Panc1 (cell line): ENCODE data around the gene COL26A1. TPM values are rescaled to one million over a fixed set of nuclear protein-coding genes. Genes with fewer than 3 reads are reported as not detected.
A peak's percentile ranks its signal among the peaks of the same experiment; 100 is the strongest.
"Not testable (repeated sequence)": the region's sequence is repeated elsewhere in the genome, so short reads cannot be mapped to it uniquely, and the experiment has no call there.

Experiments
- ATAC-seq: fragments of 200-7000 bp; cut with Tn5 transposase; 2 replicates; pipeline ENCODE4 v1.9.1; 2020; ENCODE audit warnings: mild to moderate bottlenecking, moderate library complexity
- BruUV-seq: library from RNA; stranded (reverse); fragments of 400-500 nt; replicated peaks from 2 replicates; lab custom pipeline; 2021; lab: Mats Ljungman, UMichigan
- CTCF ChIA-PET: fragments of 300-600 bp; sonication (Branson Sonifier 250); formaldehyde crosslinking; loops from one replicate; lab custom pipeline; 2022; ENCODE audit warnings: antibody characterized with exemption; lab: Charles Lee
- POLR2A ChIA-PET: fragments of 300-600 bp; sonication (Branson Sonifier 250); formaldehyde crosslinking; loops from one replicate; lab custom pipeline; 2022; ENCODE audit warnings: antibody characterized with exemption; lab: Charles Lee
- DNase-seq: peaks from one replicate; pipeline ENCODE4 v3.0.0-alpha.2; 2010; ENCODE audit warnings: low read depth, low spot score
- H3K27ac ChIP-seq: 2 replicates; pipeline ENCODE4 v1.5.1; 2011; ENCODE audit warnings: mild to moderate bottlenecking, low read length, inconsistent platforms
- H3K27me3 ChIP-seq: fragments of 200-500 bp; sonication (Bioruptor generic); 2 replicates; pipeline ENCODE4 v1.6.0; 2014; ENCODE audit warnings: low read length, inconsistent platforms; ENCODE audit not compliant: control insufficient read depth, insufficient read depth
- H3K36me3 ChIP-seq: fragments of 200-500 bp; sonication (Bioruptor generic); 2 replicates; pipeline ENCODE4 v1.5.1; 2014; ENCODE audit warnings: inconsistent platforms, mild to moderate bottlenecking, low read length, moderate library complexity; ENCODE audit not compliant: control insufficient read depth, insufficient read depth
- H3K4me1 ChIP-seq: 2 replicates; pipeline ENCODE4 v1.5.1; 2011; ENCODE audit warnings: inconsistent platforms, mild to moderate bottlenecking, low read length, moderate library complexity; ENCODE audit not compliant: control insufficient read depth, insufficient read depth
- H3K4me3 ChIP-seq, 2 experiments: 2 replicates each; pipeline ENCODE4 v1.5.1; 2011 to 2012; ENCODE audit warnings: low read depth in 2 of 2, low read length in 2 of 2, mild to moderate bottlenecking in 2 of 2, inconsistent platforms in 1 of 2, moderate library complexity in 1 of 2
- H3K9me3 ChIP-seq: fragments of 200-500 bp; sonication (Bioruptor generic); 2 replicates; pipeline ENCODE4 v1.5.1; 2014; ENCODE audit warnings: low read depth, mild to moderate bottlenecking, inconsistent platforms, low read length, moderate library complexity; ENCODE audit not compliant: control insufficient read depth, insufficient read depth
- POLR2AphosphoS5 ChIP-seq: IDR thresholded peaks from 2 replicates; pipeline ENCODE4 v1.6.1; 2012; ENCODE audit warnings: mild to moderate bottlenecking, low read depth, low read length, moderate library complexity
- SIN3A ChIP-seq: IDR thresholded peaks from 2 replicates; pipeline ENCODE4 v1.6.1; 2012; ENCODE audit warnings: low read depth, mild to moderate bottlenecking, low read length, moderate library complexity, borderline replicate concordance; ENCODE audit not compliant: insufficient read depth
- TCF7L2 ChIP-seq: IDR thresholded peaks from 2 replicates; pipeline ENCODE4 v1.6.1; 2011; ENCODE audit warnings: mild to moderate bottlenecking, low read depth, low read length, inconsistent platforms
- in situ Hi-C: cut with HindIII; loops from 2 replicates; pipeline ENCODE4 v1.10.0; 2016; ENCODE audit warnings: low sequenced_read_pairs, low pct_unique_long_range_greater_than_20kb
- intact Hi-C: fragments of 100-400 bp; cut with micrococcal nuclease; formaldehyde crosslinking; loops from one replicate; pipeline ENCODE4 v1.10.0; 2022; ENCODE audit not compliant: unreplicated experiment
- total RNA-seq: library from RNA; stranded (reverse); gene quantifications from one replicate; pipeline ENCODE4 v1.2.1, GENCODE V29; 2021; ENCODE audit not compliant: unreplicated experiment
- TF ChIP-seq, protein P1 (sequence below), 2 experiments: IDR thresholded peaks; 2 replicates each; pipeline ENCODE4 v1.6.1; 2011 to 2012; ENCODE audit warnings: low read depth in 2 of 2, control low read depth in 1 of 2, low read length in 1 of 2, mild to moderate bottlenecking in 1 of 2, moderate library complexity in 1 of 2; ENCODE audit not compliant: insufficient read depth in 1 of 2
- TF ChIP-seq, protein P2 (sequence below): fragments of 450-650 bp; IDR thresholded peaks from 2 replicates; pipeline ENCODE4 v1.5.1; 2017; ENCODE audit warnings: mild to moderate bottlenecking

COL26A1 gene
- total RNA-seq, 1 experiment from 2014 or later = 25.8 TPM

DNA sequence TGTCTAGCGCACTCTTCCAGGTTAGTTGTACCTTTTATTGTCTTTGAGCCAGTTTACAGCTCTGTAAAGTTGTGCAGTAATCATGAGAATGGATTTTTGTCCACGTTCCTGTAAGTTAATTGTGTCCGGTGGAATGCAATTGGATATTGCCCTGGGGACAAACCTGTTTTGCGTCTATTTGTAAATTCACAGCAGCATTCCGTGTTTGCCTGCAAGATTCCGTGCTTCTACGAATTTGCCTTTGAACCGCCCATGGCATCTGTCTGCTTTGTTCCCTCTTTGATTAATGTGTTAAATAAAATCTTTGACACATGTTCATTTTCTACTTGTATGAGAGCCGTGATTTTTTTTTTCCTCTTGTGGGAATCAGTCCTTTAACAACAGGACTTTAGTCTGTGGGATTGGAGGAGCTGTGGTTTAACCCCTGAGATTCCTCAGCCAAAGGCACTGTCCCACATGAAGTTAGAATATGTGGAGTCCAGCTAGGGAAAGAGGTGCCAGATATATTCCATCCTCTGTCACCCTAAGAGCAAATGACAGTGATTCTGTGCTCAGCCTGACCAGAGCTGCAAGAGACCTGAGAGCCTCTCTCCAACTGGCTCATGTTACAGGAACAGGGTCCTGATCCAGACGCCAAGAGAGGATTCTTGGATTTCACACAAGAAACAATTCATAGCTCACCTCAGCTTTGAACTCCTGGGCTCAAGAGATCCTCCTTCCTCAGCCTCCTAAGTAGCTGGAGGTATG is 126.3 kb downstream of the COL26A1 start (continued):
- TF ChIP-seq TCF7L2 = peak; percentile 96

DNA sequence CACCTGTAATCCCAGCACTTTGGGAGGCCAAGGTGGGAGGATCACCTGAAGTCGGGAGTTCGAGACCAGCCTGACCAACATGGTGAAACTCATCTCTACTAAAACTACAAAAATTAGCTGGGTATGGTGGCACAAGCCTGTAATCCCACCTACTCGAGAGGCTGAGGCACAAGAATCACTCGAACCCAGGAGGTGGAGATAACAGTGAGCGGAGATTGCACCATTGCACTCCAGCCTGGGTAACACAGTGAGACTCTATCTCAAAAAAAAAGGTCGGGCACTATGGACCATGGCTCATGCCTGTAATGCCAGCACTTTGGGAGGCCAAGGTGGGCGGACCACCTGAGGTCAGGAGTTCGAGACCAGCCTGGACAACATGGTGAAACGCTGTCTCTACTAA is 127.8 kb downstream of the COL26A1 start:
- ATAC-seq, H3K27me3 ChIP-seq, DNase-seq, intact Hi-C loops, H3K36me3 ChIP-seq, POLR2A ChIA-PET, CTCF ChIA-PET, H3K9me3 ChIP-seq, H3K4me3 ChIP-seq, in situ Hi-C loops, BruUV-seq: not testable (repeated sequence)
- Histone ChIP-seq H3K27ac (peak overlapping the region; percentile 52; the same call in 1 of the 2 replicates), H3K4me1 (peaks cover 42% of the 10 kb centered on the region)

DNA sequence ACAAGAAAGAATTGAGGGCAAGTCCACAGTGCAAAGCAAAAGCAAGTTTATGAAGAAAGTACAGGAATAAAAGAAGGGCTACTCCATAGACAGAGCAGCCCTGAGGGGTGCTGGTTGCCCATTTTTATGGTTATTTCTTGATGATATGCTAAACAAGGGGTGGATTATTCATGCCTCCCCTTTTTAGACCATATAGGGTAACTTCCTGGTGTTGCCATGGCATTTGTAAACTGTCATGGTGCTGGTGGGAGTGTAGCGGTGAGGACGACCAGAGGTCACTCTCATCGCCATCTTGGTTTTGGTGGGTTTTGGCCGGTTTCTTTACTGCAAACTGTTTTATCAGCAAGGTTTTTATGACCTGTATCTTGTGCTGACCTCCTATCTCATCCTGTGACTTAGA is 128.8 kb downstream of the COL26A1 start:
- CTCF ChIA-PET, BruUV-seq, POLR2A ChIA-PET, DNase-seq, H3K4me3 ChIP-seq, H3K36me3 ChIP-seq, in situ Hi-C loops, intact Hi-C loops, ATAC-seq, H3K27me3 ChIP-seq, H3K9me3 ChIP-seq: not testable (repeated sequence)
- peak overlapping the region; percentile 36 for H3K27ac ChIP-seq
- peaks cover 36% of the 10 kb centered on the region for H3K4me1 ChIP-seq

DNA sequence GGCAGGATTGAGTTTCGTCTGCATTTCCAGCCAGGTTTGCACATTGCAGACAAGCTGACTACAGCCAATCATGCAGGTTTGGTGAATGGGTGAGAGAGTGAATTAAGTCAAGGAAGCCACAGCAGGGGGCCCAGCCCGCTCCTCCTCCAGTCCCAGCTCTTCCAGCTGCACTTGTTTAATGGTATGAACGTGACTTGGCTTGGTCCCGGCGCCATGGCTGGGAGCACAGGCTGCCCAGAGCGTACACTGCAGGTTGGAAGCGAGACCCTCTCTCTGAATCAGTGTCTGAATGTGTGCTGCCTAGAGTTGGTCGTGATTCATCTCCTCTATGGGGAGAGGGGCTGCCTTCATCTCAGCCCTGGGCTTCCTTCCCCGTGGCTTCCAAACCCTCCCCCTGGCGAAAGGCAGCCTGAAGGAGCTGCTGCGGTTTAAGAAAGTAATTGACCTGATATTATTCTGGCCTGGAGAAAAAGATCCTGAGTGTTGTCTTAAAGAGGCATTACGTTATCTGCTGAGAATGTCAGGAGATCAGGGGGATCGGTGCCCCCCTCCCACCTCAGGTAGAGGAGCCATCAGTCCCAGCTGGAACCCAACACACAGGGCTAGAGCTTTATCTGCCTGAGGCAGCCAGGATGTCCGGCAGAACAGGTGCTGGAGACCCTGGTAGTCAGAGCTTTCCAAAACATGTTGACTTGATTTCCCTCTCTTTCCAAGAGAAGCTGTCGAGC is 132.1 kb downstream of the COL26A1 start:
- DNase-seq (no peak), ATAC-seq (peak; percentile 52)
- Histone ChIP-seq H3K4me3 (no peak overlapping the region), H3K4me1 (peaks cover 20% of the 10 kb centered on the region), H3K36me3 (no peaks in the 10 kb centered on the region), H3K27me3 (no peaks in the 10 kb centered on the region), H3K9me3 (no peaks in the 10 kb centered on the region), H3K27ac (peak overlapping the region; percentile 53)
- TF ChIP-seq SIN3A = no peak
- TF ChIP-seq POLR2AphosphoS5 = no peak
- TF ChIP-seq, protein P1, sequence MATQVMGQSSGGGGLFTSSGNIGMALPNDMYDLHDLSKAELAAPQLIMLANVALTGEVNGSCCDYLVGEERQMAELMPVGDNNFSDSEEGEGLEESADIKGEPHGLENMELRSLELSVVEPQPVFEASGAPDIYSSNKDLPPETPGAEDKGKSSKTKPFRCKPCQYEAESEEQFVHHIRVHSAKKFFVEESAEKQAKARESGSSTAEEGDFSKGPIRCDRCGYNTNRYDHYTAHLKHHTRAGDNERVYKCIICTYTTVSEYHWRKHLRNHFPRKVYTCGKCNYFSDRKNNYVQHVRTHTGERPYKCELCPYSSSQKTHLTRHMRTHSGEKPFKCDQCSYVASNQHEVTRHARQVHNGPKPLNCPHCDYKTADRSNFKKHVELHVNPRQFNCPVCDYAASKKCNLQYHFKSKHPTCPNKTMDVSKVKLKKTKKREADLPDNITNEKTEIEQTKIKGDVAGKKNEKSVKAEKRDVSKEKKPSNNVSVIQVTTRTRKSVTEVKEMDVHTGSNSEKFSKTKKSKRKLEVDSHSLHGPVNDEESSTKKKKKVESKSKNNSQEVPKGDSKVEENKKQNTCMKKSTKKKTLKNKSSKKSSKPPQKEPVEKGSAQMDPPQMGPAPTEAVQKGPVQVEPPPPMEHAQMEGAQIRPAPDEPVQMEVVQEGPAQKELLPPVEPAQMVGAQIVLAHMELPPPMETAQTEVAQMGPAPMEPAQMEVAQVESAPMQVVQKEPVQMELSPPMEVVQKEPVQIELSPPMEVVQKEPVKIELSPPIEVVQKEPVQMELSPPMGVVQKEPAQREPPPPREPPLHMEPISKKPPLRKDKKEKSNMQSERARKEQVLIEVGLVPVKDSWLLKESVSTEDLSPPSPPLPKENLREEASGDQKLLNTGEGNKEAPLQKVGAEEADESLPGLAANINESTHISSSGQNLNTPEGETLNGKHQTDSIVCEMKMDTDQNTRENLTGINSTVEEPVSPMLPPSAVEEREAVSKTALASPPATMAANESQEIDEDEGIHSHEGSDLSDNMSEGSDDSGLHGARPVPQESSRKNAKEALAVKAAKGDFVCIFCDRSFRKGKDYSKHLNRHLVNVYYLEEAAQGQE (IDR thresholded peaks at IDR 0.05; ENCODE audit: insufficient read depth in 1 of 2, low read depth in 2 of 2, low read length in 1 of 2) = no peak
- TF ChIP-seq, protein P2, sequence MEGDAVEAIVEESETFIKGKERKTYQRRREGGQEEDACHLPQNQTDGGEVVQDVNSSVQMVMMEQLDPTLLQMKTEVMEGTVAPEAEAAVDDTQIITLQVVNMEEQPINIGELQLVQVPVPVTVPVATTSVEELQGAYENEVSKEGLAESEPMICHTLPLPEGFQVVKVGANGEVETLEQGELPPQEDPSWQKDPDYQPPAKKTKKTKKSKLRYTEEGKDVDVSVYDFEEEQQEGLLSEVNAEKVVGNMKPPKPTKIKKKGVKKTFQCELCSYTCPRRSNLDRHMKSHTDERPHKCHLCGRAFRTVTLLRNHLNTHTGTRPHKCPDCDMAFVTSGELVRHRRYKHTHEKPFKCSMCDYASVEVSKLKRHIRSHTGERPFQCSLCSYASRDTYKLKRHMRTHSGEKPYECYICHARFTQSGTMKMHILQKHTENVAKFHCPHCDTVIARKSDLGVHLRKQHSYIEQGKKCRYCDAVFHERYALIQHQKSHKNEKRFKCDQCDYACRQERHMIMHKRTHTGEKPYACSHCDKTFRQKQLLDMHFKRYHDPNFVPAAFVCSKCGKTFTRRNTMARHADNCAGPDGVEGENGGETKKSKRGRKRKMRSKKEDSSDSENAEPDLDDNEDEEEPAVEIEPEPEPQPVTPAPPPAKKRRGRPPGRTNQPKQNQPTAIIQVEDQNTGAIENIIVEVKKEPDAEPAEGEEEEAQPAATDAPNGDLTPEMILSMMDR = no peak
- no peak for TF ChIP-seq TCF7L2
- intact Hi-C loops = no loop called here
- BruUV-seq = no TSS peak
- ChIA-PET POLR2A (interaction anchor here (0.7 kb wide), 1 partner anchor 30 kb away, joined by 3 read pairs; no protein-coding TSS in a partner anchor), CTCF (no interaction called here)
- in situ Hi-C loops = no loop called here
